ENCODE measurements around the gene MCF2L2. TPM values are rescaled to one million over a fixed set of nuclear protein-coding genes. Genes with fewer than 3 reads are reported as not detected.
"Not testable (repeated sequence)": the region's sequence is repeated elsewhere in the genome, so short reads cannot be mapped to it uniquely, and the experiment has no call there.

The MCF2L2 gene
- total RNA-seq, 1 experiment from 2014 or later: 3.4 TPM

DNA sequence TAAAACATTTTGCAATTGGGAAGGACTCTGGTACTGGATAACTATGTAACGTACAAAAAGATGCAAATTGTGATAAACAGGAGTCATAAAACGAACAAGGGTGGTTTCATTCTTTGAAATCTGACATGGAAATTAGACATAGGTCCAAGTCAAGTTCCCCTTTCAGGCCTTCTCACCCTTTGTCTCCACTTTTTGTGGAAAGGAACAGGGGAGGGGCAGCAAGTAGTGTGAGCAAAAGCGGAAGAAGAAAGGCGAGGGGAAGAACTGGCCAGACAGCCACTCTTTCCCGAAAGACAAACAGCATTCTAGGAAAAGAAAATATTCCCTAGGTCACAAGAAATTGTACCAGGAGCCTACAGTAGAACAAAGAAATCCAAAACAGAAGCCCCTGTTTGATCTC lies 52.6 kb downstream of the MCF2L2 start:
- Mint-ChIP-seq H3K9me3 (ENCODE audit: unreplicated experiment) (peaks cover 7% of the 10 kb centered on the region), H3K4me1 (ENCODE audit: insufficient read depth, unreplicated experiment) (peaks cover 29% of the 10 kb centered on the region), H3K27me3 (ENCODE audit: insufficient read depth, unreplicated experiment) (no peaks in the 10 kb centered on the region), H3K4me3 (ENCODE audit: unreplicated experiment) (no peak overlapping the region), H3K27ac (ENCODE audit: low read depth, unreplicated experiment) (no peak overlapping the region), H3K36me3 (ENCODE audit: insufficient read depth, unreplicated experiment) (no peaks in the 10 kb centered on the region)
- CTCF ChIA-PET: interaction anchor here (0.6 to 2.0 kb wide), 3 partner anchors 10 to 246 kb away, joined by 3 to 6 read pairs (median 3); no protein-coding TSS in a partner anchor
- no TSS peak for BruUV-seq (replicated peaks)
- intact Hi-C loops (cut with micrococcal nuclease): no loop called here
- POLR2A ChIA-PET: interaction anchor here (0.9 to 10.7 kb wide), 3 partner anchors 110 to 191 kb away, joined by 3 to 82 read pairs (median 4); partner anchors contain the start of gene B3GNT5
- TF ChIP-seq, protein P1, sequence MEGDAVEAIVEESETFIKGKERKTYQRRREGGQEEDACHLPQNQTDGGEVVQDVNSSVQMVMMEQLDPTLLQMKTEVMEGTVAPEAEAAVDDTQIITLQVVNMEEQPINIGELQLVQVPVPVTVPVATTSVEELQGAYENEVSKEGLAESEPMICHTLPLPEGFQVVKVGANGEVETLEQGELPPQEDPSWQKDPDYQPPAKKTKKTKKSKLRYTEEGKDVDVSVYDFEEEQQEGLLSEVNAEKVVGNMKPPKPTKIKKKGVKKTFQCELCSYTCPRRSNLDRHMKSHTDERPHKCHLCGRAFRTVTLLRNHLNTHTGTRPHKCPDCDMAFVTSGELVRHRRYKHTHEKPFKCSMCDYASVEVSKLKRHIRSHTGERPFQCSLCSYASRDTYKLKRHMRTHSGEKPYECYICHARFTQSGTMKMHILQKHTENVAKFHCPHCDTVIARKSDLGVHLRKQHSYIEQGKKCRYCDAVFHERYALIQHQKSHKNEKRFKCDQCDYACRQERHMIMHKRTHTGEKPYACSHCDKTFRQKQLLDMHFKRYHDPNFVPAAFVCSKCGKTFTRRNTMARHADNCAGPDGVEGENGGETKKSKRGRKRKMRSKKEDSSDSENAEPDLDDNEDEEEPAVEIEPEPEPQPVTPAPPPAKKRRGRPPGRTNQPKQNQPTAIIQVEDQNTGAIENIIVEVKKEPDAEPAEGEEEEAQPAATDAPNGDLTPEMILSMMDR (IDR thresholded peaks at IDR 0.05; ENCODE audit: unreplicated experiment): no peak
- DNase-seq (ENCODE audit: unreplicated experiment): no peak

DNA sequence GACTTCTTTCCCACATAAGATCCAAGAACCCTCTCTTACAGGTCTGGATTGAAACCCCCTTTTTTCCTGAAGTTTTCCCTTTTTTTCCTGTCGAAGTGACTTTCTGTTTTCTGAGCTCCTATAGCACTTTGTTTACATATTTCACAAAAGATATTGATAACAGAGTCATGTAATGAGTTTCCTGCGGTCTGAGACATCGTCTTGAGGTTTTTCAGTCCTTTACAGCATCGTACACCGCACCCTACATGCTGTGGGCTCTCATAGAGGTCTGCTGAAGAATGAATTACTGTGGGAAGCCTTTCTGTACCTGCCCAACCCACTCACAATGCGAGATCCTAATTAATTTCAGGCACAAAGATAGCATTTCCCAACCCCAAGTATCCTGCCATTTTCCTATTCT lies 53.1 kb downstream of the MCF2L2 start:
- H3K27me3 Mint-ChIP-seq (ENCODE audit: insufficient read depth, unreplicated experiment): no peaks in the 10 kb centered on the region
- BruUV-seq (replicated peaks): no TSS peak
- H3K27ac Mint-ChIP-seq (ENCODE audit: low read depth, unreplicated experiment): no peak overlapping the region
- POLR2A ChIA-PET: interaction anchor here (1.2 kb wide), 1 partner anchor 123 kb away, joined by 3 read pairs; no protein-coding TSS in a partner anchor
- intact Hi-C loops (cut with micrococcal nuclease): no loop called here
- peaks cover 29% of the 10 kb centered on the region for H3K4me1 Mint-ChIP-seq (ENCODE audit: insufficient read depth, unreplicated experiment)
- no peak for DNase-seq (ENCODE audit: unreplicated experiment)
- H3K9me3 Mint-ChIP-seq (ENCODE audit: unreplicated experiment): peaks cover 7% of the 10 kb centered on the region
- CTCF ChIA-PET: interaction anchor here (0.6 to 2.9 kb wide), 2 partner anchors 190 to 246 kb away, joined by 3 to 23 read pairs; no protein-coding TSS in a partner anchor
- TF ChIP-seq, protein P1 (IDR thresholded peaks at IDR 0.05; ENCODE audit: unreplicated experiment): no peak
- no peaks in the 10 kb centered on the region for H3K36me3 Mint-ChIP-seq (ENCODE audit: insufficient read depth, unreplicated experiment)
- H3K4me3 Mint-ChIP-seq (ENCODE audit: unreplicated experiment): no peak overlapping the region

DNA sequence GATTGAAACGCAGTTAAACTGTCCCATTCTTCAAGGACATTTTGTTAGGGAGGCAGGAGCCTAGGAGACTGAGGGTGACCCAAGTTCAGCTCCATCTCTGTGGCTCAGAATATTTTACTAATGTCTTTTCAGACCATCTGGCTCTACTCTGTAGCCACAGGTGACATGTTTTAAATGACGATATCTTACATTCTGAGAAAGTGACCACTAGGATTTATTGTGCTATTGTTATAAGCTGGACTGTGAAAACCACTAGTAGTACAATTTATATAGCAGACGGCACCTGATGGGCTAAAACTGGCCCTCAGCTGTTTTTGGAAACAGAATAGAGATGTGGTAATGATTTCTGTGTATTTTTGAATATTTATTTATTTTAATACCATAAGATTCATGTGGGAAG lies 55.5 kb downstream of the MCF2L2 start:
- H3K27me3 Mint-ChIP-seq (ENCODE audit: insufficient read depth, unreplicated experiment): no peaks in the 10 kb centered on the region
- CTCF ChIA-PET: interaction anchor here (0.8 to 2.9 kb wide), 4 partner anchors 10 to 188 kb away, joined by 3 to 23 read pairs (median 6); no protein-coding TSS in a partner anchor

DNA sequence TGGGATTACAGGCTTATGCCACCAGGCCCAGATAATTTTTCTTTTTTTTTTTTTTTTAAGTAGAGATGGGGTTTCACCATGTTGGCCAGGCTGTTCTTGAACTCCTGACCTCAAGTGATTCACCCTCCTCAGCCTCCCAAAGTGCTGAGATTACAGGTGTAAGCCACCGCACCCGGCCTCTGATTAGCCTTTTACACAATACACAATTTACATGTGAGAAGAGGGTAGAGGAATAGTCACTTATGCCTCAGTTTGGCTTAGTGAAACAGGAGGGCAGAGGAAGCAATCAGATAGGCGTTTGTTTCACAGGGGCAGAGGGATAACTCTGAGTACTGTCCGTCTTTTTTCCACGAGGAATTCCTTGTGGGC lies 56.8 kb downstream of the MCF2L2 start:
- intact Hi-C loops (cut with micrococcal nuclease): loop anchor here (1.0 to 2.0 kb wide), 2 partner anchors 85 to 116 kb away; no protein-coding TSS in a partner anchor
- TSS peak; percentile 87 for BruUV-seq (replicated peaks)
- H3K9me3 Mint-ChIP-seq (ENCODE audit: unreplicated experiment); H3K27me3 Mint-ChIP-seq (ENCODE audit: insufficient read depth, unreplicated experiment); H3K36me3 Mint-ChIP-seq (ENCODE audit: insufficient read depth, unreplicated experiment): not testable (repeated sequence)
- H3K4me3 Mint-ChIP-seq (ENCODE audit: unreplicated experiment): peak overlapping the region; percentile 56
- ChIA-PET CTCF (interaction anchor here (0.6 to 2.2 kb wide), 6 partner anchors 11 to 187 kb away, joined by 3 to 8 read pairs (median 5); no protein-coding TSS in a partner anchor), POLR2A (interaction anchor here (0.7 to 6.4 kb wide), 18 partner anchors 9 to 455 kb away, joined by 3 to 95 read pairs (median 8); partner anchors contain the start of gene B3GNT5)
- peak; percentile 56 for DNase-seq (ENCODE audit: unreplicated experiment)
- peaks cover 31% of the 10 kb centered on the region for H3K4me1 Mint-ChIP-seq (ENCODE audit: insufficient read depth, unreplicated experiment)
- H3K27ac Mint-ChIP-seq (ENCODE audit: low read depth, unreplicated experiment): peak overlapping the region; percentile 96

More for the DNA sequence above, 55.5 kb downstream of the MCF2L2 start:
- intact Hi-C loops (cut with micrococcal nuclease): no loop called here
- POLR2A ChIA-PET: interaction anchor here (0.9 to 6.4 kb wide), 8 partner anchors 8 to 119 kb away, joined by 3 to 95 read pairs (median 4); no protein-coding TSS in a partner anchor
- TF ChIP-seq, protein P1 (IDR thresholded peaks at IDR 0.05; ENCODE audit: unreplicated experiment): no peak
- no TSS peak for BruUV-seq (replicated peaks)
- DNase-seq (ENCODE audit: unreplicated experiment): no peak
- H3K9me3 Mint-ChIP-seq (ENCODE audit: unreplicated experiment): peaks cover 7% of the 10 kb centered on the region
- no peak overlapping the region for H3K4me3 Mint-ChIP-seq (ENCODE audit: unreplicated experiment)
- H3K36me3 Mint-ChIP-seq (ENCODE audit: insufficient read depth, unreplicated experiment): no peaks in the 10 kb centered on the region
- H3K27ac Mint-ChIP-seq (ENCODE audit: low read depth, unreplicated experiment): no peak overlapping the region
- peaks cover 43% of the 10 kb centered on the region for H3K4me1 Mint-ChIP-seq (ENCODE audit: insufficient read depth, unreplicated experiment)
